ENCODE measurements around the gene VIPR2.

Gene VIPR2

GRCh38 chr7:159108491-159108890 lies 36.2 kb downstream of the VIPR2 start:
- H3K4me3 ChIP-seq (ENCODE audit: low read length): no peak overlapping the region
- DNase-seq (ENCODE audit: low read depth): no peak
- no peak for TF ChIP-seq CTCF (conservative IDR thresholded peaks at IDR 0.05; ENCODE audit: low read length)

- TF ChIP-seq CTCF (conservative IDR thresholded peaks at IDR 0.05; ENCODE audit: low read length): no peak
- DNase-seq (ENCODE audit: low read depth): no peak
- H3K4me3 ChIP-seq (ENCODE audit: low read length): no peak overlapping the region
Measured at GRCh38 chr7:159107161-159107892, 37.3 kb downstream of the VIPR2 start.

GRCh38 chr7:159105832-159106811 lies 38.5 kb downstream of the VIPR2 start:
- H3K4me3 ChIP-seq (ENCODE audit: low read length): no peak overlapping the region
- no peak for DNase-seq (ENCODE audit: low read depth)

GRCh38 chr7:159105066-159105780 lies 39.4 kb downstream of the VIPR2 start:
- TF ChIP-seq CTCF (conservative IDR thresholded peaks at IDR 0.05; ENCODE audit: low read length): no peak
- no peak overlapping the region for H3K4me3 ChIP-seq (ENCODE audit: low read length)
- no peak for DNase-seq (ENCODE audit: low read depth)

More at GRCh38 chr7:159105832-159106811, 38.5 kb downstream of the VIPR2 start:
- TF ChIP-seq CTCF (conservative IDR thresholded peaks at IDR 0.05; ENCODE audit: low read length): no peak

- TF ChIP-seq CTCF (conservative IDR thresholded peaks at IDR 0.05; ENCODE audit: low read length): no peak
- no peak for DNase-seq (ENCODE audit: low read depth)
- H3K4me3 ChIP-seq (ENCODE audit: low read length): no peak overlapping the region
Measured at GRCh38 chr7:159104188-159104920, 40.3 kb downstream of the VIPR2 start.

- DNase-seq (ENCODE audit: low read depth): no peak
- no peak overlapping the region for H3K4me3 ChIP-seq (ENCODE audit: low read length)
- no peak for TF ChIP-seq CTCF (conservative IDR thresholded peaks at IDR 0.05; ENCODE audit: low read length)
Measured at GRCh38 chr7:159103382-159104187, 41.1 kb downstream of the VIPR2 start.

Data from AG10803 (cell line).